Daoy (cell line): ENCODE measurements around the gene STIM1. TPM values are rescaled to one million over a fixed set of nuclear protein-coding genes. Genes with fewer than 3 reads are reported as not detected.

Experiments
- DNase-seq: peaks from one replicate; pipeline ENCODE4 v3.0.0-alpha.2; 2015; ENCODE audit warnings: low read depth
- total RNA-seq: library from RNA; depleted of rRNA; stranded (reverse); fragments of >200 nt; shearing (Covaris generic); gene quantifications from 2 replicates; pipeline ENCODE4 v1.2.3, GENCODE V29; 2014

Gene STIM1
- total RNA-seq, 1 experiment from 2014 or later = 7.7 TPM

DNA sequence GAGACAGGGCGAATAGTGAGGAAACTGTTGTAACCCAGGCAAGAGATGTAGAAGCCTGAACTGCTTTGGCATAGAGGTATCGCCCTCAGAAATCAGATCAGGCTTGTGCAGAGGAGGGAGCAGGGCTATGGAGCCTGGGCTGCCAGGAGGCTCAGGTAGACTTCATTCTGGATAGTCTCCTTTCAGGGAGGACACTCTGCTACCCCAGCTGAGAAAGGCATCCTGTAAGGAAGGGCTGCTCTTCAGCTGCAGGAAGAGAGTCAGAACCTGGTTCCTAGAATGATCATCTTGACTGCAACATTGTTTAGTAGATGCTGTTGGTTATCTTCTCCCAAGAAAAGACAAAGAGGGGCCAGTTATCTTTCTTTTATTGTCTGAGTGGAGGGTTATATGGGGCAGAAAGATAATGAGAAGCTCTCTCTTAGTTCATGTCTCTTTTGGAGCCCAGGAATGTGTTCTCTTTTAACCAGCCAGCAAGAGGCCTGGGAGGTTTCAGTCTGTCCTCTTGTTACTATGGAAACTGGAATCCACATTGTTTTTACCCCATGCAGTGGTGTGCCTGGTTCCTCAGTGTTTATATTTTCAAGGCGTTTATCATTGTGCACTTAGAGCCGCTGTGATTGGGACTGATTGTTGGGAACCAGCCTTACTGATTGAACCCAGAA, 95.7 kb downstream of the STIM1 start:
- peak; percentile 66 for DNase-seq

DNA sequence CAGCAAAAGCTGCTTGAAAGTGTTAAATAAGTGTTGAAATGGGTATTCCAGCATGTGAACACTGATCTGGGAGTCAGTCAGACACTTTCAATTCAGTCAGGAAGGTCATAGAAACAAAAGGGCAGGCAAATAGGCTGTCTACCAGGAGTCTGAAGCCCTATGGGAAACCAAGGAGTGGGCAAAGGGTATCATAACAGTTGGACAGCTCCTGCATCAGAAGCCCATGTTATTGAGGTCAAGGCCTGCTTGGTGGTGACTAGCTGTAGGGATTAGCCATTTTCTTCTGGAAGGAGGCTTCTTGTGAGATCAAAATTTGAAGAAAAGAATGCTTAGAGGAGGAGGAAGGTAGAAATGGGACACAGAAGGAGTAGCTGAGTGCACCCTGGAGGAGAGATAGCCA, 97.3 kb downstream of the STIM1 start:
- DNase-seq = no peak

DNA sequence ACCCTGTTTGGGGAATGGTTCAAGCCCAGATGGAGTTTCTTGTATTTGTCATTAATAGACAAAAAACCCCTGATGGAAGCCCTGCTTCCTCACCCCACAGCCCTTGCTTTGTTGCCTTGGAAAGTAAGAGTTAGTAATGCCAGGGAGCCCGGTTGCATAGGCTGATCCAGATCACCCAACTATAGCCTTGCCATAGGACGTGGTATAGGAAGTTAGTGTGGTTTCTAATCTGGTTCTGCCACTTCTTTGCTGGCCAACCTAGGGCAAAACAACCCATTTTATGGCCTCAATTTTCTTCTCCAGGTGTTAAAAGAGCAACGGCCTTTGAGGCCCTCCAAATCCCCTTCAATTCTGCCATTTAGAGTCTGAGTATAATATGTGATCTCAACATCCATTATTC, 97.9 kb downstream of the STIM1 start:
- no peak for DNase-seq

DNA sequence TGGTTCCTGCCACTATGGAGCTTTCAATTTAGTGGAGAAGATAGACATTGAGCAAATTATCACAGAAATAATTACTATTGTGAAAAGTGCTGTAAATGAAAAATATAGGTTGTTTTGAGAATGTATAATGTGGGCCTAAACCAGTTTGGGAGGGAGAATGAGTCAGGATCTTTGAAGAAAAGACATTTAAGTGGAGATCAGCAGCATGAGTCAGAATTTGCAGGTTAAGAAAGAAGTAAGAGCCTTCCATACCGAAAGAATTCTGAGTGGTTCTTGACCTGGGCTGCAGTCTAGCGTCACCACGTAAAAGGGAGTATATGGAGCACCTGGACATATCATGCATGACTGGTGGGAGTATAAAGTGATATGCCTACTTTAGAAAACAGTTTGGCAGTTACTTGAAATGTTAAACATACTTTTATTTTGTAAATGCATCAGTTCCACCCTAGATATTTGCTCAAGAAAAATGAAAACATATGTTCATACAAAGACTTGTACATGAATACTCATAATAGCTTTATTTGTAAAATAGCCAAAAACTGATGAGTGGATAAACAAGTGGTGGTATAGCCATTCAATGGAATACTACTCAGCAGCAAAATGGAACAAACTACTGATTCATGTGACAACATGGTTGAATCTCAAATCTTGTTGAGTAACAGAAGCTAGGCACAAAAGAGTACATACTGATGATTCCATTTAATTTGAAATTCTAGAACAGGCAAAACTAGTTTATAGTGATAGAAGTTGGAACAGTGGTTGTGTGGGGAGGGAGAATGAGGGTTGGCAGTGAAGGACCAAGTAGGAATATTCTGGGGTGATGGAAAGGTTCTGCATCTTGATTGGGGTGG, 99.2 kb downstream of the STIM1 start:
- peak; percentile 18 for DNase-seq

DNA sequence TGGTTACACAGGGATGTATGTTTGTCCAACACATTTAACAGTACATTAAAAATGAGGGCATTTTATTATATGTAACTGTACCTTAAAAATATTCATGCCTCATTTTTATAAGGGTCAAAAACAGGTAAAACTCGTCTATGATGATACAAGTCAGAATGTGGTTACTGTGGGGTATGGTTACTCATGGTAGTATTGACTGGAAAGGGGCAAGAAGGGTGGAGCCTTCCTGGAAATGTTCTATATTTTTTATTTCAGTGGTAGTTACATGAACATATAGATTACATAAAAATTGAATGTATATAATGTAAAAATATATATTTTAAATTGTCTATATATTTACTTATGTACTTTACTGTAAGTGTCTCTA, 99.8 kb downstream of the STIM1 start:
- no peak for DNase-seq

DNA sequence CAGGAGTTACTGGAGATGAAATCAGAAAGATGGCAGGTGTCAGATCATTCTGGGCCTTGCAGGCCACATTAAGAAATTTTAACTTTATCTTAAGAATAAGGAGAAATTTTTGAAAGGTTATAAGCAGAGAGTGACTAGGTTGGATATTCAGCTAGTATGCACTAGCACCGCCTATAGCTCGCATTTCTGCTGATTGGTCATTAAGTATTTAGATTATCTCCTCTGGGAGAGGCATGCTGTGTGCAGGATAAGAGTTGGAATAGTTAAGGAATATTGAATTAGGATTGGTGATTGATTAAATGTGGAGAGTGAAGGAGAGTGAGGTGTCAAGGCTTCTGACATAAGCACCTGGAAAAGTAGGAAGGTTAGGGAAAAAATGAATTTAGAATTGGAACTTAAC, 100.6 kb downstream of the STIM1 start:
- no peak for DNase-seq

DNA sequence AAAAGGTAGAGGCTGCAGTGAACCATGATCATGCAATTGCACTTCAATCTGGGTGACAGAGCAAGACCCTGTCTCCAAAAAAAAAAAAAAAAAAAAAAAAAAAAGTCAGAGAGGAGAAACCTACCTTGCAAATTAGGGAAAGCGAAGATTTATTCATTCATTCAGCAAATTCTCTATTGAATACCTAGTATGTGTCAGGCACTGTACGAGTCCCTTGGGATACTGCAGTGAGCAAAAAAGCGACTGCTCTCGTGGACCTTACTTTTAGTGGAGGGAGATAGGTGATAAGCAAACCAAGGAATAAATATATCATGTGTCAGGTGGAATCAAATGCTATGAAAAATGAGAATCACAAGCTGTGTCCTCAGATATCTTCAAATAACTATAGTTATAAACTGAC, 101.3 kb downstream of the STIM1 start:
- no peak for DNase-seq

DNA sequence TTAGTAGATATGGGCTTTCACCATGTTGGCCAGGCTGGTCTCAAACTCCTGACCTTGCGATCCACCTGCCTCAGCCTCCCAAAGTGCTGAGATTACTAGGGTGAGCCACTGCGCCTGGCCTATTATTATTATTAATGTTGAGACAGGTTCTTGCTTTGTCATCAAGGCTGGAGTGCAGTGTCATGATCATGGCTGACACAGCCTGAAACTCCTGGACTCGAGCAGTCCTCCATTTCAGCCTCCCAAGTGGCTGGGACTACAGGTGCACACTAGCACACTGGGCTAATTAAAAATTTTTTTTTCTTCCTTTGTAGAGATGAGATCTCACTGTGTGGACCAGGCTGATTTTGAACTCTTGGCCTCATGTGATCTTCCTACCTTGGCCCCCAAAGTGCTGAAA, 102.0 kb downstream of the STIM1 start:
- DNase-seq = no peak

DNA sequence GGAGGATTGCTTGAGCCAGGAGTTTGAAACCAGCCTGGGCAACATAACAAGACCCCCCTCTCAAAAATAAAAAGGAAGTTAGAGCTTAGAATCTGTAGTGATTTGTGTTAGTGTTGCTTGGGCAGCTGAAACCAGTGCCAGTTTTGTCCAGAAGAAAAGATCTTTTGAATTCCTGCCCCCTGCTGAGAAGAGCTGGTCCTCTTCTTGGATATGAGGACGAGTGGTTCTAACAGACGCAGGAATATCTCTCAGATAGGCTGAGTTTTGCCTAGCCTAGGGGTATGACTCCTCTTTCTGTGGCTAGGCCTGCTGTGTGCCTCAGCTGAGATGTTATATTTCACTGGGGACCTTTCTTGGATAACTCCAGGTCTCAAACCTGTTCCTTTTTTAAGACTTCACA, 102.8 kb downstream of the STIM1 start:
- DNase-seq = no peak

DNA sequence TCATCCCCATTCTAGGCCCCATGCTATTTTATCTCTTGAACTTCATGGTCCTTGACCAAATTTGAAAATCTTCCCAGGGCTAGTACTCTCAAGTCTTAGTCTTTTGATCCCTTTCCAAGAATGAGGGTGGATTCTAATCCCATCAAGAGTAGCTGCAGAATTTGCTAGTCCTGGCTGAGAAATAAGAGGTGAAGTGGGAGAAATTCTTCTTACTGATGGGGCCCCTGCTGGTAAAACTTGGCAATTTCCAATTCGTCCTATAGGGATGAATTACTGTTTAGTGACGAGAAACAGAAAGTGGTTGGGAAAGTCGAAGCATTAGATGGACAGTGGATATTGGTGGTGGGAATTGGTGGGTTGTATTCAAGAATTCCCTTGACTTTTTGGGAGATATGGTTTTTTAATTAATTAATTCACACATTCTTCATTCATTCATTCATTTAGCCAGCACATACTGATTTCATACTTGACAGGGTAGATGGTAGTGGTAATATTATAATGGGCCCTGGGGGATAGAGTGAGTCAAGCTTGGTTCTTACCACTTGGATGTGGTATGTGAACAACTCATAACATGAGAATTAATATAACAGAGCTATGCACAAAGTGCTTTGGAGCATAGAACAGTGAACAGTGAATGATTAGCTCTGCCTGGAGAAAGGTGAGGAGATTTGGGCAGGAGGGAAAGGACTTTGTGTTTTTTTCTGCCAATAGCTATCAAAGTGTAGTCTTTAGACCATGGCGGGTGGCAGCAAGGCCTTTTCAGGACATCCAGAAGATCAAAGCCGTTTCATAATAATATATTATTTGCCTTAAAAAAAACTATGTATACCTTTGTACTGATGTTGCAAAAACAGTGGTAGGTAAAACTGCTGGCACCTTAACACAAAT, 103.8 kb downstream of the STIM1 start:
- DNase-seq = peak; percentile 79

DNA sequence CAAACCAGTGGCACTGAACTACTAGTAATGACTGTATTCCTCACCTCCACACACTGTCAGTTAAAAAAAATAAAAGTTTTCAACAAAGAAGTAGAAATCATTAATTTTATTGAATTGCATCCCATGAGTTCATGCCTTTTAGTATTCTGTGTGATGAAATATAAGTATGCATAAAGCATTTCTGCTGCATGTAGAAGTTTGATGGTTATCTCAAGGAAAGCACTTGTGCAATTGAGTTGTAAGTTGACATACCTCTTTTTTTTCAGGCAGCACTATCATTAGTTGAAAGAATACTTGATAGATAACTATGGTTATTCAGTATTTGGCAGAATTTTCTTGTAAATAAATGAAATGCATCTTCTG, 104.4 kb downstream of the STIM1 start:
- DNase-seq = no peak

DNA sequence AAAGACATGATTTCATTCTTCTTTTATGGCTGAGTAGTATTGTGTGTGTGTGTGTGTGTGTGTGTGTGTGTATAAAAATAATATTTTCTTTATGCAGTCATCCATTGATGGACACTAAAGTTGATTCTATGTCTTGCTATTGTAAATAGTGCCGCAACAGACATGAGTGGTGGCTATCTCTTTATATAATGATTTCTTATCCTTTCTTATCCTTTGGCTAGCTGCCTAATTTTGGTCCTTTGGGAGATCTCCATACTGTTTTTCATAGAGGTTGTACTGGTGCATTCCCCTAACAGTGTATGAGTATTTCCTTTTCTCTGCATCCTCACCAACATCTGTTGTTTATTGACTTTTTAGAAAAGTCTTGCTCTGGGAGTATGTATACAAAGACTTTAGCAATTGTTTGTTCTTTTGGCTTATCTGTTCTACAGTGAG, 107.0 kb downstream of the STIM1 start:
- DNase-seq = no peak

DNA sequence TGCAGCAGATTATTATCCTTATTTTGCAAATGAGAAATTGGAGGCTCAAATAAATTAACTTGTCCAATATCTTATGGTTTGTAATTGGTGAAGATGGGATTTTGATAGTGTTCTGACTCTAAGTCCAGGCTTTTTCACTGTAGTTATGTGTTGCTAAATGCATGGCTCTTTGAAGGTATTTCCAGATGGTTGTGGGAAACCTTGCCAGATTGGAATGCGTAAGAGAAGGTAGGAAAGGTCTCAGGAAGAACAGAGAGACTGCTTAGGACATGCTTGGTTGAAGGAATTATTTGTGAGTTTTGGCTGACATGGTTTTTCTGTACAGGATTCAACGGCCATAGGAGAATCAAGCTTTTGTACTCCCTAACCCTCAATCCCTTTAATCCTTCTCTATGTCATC, 108.6 kb downstream of the STIM1 start:
- DNase-seq = no peak

DNA sequence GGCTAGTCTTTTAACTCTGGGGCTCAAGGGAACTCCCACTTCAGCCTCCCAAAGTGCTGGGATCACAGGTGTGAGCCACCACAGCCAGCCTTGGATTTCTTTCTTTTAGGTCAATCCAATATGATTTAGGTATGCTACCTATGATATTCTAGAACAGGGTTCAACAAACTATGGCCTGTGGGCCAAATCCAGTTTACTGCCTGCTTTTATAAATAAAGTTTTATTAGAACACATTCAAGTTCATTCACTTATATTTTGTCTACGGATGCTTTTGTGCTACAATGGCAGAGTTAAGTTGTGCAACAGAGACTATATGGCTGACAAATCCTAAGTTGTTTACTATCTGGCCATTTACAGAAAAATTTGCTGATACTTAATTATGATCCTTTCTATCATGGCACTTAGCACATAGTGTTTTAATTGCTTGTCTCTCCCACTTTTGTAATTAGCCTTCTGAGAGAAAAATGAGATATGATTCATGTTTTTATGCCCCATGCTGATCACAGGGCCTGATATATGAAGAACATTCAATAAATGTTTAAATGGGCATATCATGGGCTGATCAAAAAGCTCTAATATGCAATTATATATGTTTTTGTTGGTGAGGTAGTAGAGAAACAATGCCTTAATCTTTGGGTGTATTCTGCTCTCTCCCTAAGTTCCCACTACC, 109.6 kb downstream of the STIM1 start:
- no peak for DNase-seq

DNA sequence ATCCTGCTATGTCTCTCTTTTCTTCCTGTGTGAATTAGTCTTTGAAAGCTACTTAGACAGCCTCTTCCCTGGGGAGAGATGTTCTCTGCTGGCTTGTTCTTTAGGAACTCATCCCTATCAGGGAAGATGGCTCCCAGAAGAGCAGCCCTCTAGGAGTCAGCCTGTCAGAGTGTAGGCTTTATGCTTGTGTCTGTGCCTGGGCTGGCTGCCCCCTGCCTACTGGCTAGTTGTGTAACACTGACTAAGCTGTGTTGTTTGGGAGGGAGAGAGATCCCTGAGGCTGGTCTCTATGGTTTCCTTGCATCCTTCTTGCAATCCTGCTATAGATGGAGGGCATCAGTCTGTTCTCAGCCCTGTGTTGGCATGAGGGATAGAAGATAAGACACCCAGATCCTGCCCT, 112.2 kb downstream of the STIM1 start:
- no peak for DNase-seq

DNA sequence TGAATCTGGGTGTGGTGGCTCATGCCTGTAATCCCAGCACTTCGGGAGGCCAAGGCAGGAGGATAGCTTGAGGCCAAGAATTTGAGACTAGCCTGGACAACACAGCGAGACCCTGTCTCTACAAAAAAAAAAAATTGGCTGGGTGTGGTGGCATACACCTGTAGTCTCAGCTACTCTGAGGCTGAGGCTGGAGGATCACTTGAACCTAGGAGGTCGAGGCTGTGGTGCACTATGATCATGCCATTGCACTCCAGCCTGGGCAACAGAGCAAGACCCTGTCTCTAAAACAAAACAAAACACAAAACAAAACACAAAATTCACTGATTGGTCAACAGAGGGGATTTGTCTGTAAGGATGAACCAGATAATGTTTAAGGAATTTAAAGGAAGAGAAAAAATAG, 113.7 kb downstream of the STIM1 start:
- no peak for DNase-seq

DNA sequence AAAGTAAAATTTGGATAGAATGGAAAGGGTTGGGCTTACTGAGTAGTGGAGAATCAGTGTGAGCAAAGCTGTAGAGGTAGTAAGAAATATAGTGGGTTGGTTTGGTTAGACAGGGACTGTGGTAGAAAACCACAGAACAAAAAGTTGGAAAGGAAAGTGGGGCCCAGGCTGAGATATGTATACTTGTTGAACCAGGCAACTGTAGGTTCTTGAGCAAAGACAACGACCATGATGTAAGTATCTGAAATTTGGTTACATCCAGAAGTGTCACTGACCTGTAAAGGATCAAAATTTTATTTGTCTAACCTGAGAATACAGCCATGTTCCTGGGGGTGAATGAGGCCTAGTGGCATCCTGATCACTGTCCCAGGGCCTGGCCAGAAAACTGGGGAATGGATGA, 114.1 kb downstream of the STIM1 start:
- DNase-seq = no peak

DNA sequence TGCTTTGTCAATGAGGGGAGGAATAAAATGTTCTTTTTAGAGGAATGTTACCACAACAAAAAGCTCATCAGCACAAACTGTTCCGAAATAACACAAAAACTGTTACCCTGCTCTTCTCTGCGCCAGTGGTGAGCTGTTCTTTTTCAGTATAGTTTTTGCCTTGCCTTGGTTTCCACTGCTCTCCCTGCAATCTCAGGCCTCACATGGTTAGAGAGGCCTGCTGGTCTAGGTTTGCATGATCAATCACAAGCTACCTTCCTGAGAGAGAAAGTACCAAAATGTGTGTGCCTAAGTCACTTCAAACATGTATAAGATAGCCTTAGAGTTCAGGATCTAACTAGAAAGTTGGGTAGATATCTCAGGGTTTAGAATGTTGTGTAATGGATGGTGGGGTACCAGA, 114.6 kb downstream of the STIM1 start:
- no peak for DNase-seq

DNA sequence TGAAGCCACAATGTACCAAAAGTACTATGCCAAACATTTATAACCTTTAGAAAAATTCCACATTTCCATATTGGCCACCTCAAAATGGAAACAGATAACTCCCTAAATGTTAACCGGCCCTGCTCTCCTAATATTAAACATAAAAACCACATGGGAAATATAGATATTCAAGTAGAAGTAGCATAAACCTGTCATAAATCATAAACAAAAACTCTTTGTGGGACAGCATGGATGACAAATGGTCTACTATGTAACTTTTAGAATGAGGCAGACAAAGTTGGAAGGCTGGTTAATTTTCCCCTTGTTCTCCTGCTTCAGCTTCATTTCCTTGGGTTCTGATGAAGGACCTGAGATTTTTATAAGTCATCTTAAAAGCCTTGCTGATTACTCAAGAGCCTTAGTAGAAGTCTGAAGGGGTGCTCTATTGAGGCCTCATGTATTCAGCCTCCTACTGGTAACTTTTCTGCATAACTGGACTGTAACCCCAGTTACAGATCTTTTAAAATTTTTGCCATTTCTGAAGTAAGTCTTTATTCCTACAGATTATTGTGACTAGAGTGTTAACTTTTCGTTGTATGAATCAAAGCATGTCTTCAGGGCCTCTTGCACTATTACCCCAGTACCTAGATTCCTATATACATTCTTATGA, 116.4 kb downstream of the STIM1 start:
- DNase-seq = no peak

DNA sequence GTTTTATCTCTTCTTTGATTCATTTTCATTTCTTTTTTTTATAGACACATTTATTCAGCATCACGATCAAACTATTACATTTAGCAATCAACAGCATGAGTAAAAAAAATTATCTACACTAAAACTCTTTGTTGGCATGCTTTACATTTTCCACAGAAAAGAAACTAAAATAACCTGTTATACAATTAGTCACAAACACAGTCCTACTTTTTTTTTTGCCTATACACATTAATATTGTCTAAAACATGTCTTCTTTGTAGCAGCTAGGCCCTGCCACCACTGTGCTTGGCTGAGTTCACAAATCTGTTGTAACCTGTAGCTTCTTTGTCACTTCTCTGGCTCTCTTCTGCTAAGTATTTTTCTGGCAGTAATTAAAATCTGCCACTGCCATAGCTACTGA, 117.0 kb downstream of the STIM1 start:
- no peak for DNase-seq

DNA sequence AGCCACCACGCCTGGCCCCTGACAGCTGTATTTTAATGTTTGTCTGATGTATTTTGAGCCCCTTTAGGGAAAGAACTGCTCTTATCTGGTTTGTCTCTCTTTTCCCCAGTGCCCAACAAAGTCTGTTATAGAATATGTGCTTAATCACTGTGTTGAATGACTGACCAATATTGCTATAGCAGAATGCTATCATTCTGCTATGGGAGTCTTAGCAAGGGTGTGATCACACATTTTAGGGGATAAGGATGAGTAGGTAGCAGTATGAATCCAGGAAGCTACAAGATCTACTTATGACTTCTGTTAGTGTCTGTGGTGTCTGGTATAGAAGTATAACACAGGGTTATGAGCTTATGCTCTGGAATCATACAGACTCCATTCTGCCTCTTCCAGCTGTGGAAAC, 121.6 kb downstream of the STIM1 start:
- DNase-seq = no peak
